ENCODE measurements around the gene XPO6. TPM values are rescaled to one million over a fixed set of nuclear protein-coding genes. Genes with fewer than 3 reads are reported as not detected.

Gene XPO6
- total RNA-seq, 4 donors from 2014 or later: 69.0 to 90.8 (median 76.0) TPM

DNA sequence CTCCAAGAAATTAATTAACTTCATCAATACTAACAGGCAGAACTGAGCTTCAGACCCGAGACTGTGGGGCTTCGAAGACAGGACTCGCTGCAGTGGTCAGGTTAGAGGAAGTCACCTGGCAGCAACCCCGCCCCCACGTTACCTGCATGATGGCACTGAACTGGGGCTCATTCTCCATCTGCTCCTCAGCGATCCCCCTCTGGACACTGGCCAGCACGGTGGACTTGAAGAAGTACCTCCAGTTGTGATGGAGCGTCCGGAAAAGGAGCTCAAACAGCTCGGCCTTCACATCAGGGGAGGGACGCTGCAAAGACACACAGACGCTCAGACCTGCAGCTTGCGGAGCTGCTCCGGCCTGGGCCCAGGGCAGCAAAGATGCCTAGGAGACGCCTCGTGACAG lies 107.4 kb downstream of the XPO6 start:
- intact Hi-C loops (cut with DNase I): no loop called here
- H3K9me3 ChIP-seq: no peaks in the 10 kb centered on the region
- H3K4me1 ChIP-seq: peaks cover 5 to 62% (median 9%) of the 10 kb centered on the region in 3 donors
- no peak overlapping the region for H3K27ac ChIP-seq
- no peak for TF ChIP-seq POLR2A (IDR thresholded peaks at IDR 0.05)
- TF ChIP-seq, protein P1, sequence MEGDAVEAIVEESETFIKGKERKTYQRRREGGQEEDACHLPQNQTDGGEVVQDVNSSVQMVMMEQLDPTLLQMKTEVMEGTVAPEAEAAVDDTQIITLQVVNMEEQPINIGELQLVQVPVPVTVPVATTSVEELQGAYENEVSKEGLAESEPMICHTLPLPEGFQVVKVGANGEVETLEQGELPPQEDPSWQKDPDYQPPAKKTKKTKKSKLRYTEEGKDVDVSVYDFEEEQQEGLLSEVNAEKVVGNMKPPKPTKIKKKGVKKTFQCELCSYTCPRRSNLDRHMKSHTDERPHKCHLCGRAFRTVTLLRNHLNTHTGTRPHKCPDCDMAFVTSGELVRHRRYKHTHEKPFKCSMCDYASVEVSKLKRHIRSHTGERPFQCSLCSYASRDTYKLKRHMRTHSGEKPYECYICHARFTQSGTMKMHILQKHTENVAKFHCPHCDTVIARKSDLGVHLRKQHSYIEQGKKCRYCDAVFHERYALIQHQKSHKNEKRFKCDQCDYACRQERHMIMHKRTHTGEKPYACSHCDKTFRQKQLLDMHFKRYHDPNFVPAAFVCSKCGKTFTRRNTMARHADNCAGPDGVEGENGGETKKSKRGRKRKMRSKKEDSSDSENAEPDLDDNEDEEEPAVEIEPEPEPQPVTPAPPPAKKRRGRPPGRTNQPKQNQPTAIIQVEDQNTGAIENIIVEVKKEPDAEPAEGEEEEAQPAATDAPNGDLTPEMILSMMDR (IDR thresholded peaks at IDR 0.05): no peak
- DNase-seq: no peak
- no peaks in the 10 kb centered on the region for H3K27me3 ChIP-seq
- 80 to 92% methylated on average over 1 to 12 of the region's 16 CpGs for WGBS, 2 donors
- H3K4me3 ChIP-seq: no peak overlapping the region
- H3K36me3 ChIP-seq: peaks cover 25 to 95% (median 65%) of the 10 kb centered on the region in 3 donors

DNA sequence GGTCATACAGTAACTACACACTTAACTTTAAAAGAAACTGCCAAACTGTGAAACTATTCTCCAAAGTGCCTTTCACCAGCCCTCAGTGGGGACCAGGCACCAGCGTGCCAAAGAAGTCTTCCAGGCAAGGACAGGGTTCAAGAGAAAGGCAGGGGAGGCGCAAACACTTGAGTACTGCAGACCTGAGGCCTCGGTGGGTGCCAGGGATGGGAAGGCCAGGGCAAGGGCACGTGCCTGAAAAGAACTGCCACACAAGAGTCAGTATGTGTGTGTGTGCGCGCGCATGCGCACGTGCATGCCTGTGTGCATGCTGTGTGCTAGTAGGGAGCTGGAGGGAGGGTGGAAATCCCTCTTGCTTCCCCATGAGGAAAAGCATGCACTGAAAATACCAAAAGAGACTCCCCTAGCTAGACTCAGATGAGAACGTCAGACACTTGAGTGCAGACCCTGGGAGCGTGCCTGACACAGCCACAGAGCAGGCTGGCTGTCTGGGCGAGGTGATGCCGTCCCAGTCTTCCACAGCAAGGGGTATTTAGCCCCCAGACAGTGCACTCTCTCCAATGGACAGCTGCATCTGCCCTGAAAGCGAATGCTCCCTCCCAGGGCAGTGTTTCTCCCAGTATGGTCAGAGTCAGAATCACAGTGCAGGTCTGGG lies 108.1 kb downstream of the XPO6 start:
- WGBS, 2 donors: 71 to 88% methylated on average over 10 to 11 of the region's 14 CpGs
- Histone ChIP-seq H3K36me3 (peaks cover 25 to 100% (median 62%) of the 10 kb centered on the region in 3 donors), H3K27me3 (no peaks in the 10 kb centered on the region), H3K27ac (peak overlapping the region in 1 of 4 donors; percentile 52), H3K4me3 (no peak overlapping the region), H3K9me3 (no peaks in the 10 kb centered on the region), H3K4me1 (peaks cover 5 to 64% (median 9%) of the 10 kb centered on the region in 3 donors)
- DNase-seq: no peak
- TF ChIP-seq, protein P1 (IDR thresholded peaks at IDR 0.05): no peak
- TF ChIP-seq POLR2A (IDR thresholded peaks at IDR 0.05): no peak
- intact Hi-C loops (cut with DNase I): no loop called here

DNA sequence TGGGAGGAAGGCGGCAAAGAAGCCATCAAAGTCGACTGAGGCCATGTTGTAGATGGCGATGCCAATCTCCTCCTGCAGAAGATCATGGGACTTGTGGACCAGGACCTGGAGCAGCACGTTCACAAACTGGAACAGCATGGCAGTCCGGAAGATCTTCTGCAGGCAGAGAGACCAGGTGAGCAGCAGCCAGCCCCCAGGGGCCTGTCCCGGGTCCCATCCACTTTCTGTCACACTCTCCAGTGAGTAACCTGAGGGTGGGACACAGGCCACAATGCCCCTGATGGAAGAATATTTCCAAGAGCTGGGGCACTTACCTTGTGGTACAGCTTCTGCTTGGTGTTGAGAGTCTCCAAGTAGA lies 110.3 kb downstream of the XPO6 start:
- TF ChIP-seq POLR2A (IDR thresholded peaks at IDR 0.05): no peak
- TF ChIP-seq, protein P1 (IDR thresholded peaks at IDR 0.05): no peak
- Histone ChIP-seq H3K4me1 (peaks cover 0 to 55% (median 0%) of the 10 kb centered on the region in 3 donors), H3K27me3 (no peaks in the 10 kb centered on the region), H3K4me3 (no peak overlapping the region), H3K36me3 (peaks cover 38 to 100% (median 58%) of the 10 kb centered on the region in 3 donors), H3K9me3 (no peaks in the 10 kb centered on the region), H3K27ac (no peak overlapping the region)
- 95 to 100% methylated on average over 1 to 5 of the region's 6 CpGs for WGBS, 2 donors
- intact Hi-C loops (cut with DNase I): no loop called here
- no peak for DNase-seq

DNA sequence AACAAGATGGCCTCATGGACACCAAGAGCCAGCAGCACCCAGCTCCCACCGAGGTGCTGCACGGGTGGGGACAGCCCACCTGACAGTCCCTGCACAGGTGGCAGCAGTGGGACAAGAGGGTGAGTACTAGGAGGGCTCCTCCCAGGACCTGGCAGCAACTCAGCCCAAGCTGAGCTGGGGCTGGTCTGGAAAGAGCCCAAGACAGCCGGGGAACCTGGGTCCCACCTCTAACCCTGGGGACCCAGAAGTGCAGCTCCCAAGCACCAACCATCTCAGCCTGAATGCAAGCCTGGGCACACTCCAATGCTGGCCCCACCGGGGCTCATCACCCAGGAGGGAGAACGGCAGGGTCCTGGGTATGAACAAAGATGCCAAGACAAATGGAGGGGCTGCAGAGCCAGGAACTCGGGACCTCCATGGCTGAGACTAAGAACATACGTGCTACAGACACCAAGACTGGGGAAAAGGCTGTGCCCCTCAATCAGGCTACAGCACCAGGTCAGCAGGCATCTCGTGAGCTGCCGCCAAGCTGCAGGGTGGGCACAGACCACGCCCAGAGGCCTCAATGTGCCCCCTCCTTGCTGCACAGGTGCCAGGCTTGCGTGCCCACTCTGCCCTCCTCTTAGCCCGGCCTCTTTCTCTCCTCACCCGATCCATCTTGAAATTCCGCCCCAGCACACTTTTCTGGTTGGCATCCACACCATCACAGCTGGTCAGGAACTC lies 110.8 kb downstream of the XPO6 start:
- Histone ChIP-seq H3K9me3 (no peaks in the 10 kb centered on the region), H3K36me3 (peaks cover 38 to 100% (median 53%) of the 10 kb centered on the region in 3 donors), H3K4me1 (peaks cover 0 to 50% (median 0%) of the 10 kb centered on the region in 3 donors), H3K27me3 (no peaks in the 10 kb centered on the region), H3K4me3 (no peak overlapping the region), H3K27ac (no peak overlapping the region)
- WGBS, 2 donors: 83 to 100% methylated on average over 5 to 9 of the region's 14 CpGs
- intact Hi-C loops (cut with DNase I): no loop called here
- TF ChIP-seq, protein P1 (IDR thresholded peaks at IDR 0.05): no peak
- no peak for TF ChIP-seq POLR2A (IDR thresholded peaks at IDR 0.05)
- no peak for DNase-seq
